ENCODE data around the gene TRPM3.

TRPM3 gene

GRCh38 chr9:70887826-70888225, 233.6 kb downstream of the TRPM3 start:
- DNase-seq (ENCODE audit: low read depth in 2 of 2) = no peak

- DNase-seq (ENCODE audit: low read depth in 2 of 2) = no peak
These were observed 237.2 kb downstream of the TRPM3 start for GRCh38 chr9:70883963-70884793.

- DNase-seq (ENCODE audit: low read depth in 2 of 2) = no peak
These were observed 238.4 kb downstream of the TRPM3 start for GRCh38 chr9:70883056-70883455.

GRCh38 chr9:70881333-70881732, 240.1 kb downstream of the TRPM3 start:
- no peak for DNase-seq (ENCODE audit: low read depth in 2 of 2)

GRCh38 chr9:70880535-70880934, 240.9 kb downstream of the TRPM3 start:
- DNase-seq (ENCODE audit: low read depth in 2 of 2) = no peak

GRCh38 chr9:70878576-70878975, 242.8 kb downstream of the TRPM3 start:
- DNase-seq (ENCODE audit: low read depth in 2 of 2) = no peak

- DNase-seq (ENCODE audit: low read depth in 2 of 2) = no peak
These were observed 247.0 kb downstream of the TRPM3 start for GRCh38 chr9:70874451-70874850.

GRCh38 chr9:70873506-70873905, 247.9 kb downstream of the TRPM3 start:
- no peak for DNase-seq (ENCODE audit: low read depth in 2 of 2)

- DNase-seq (ENCODE audit: low read depth in 2 of 2) = no peak
These were observed 252.5 kb downstream of the TRPM3 start for GRCh38 chr9:70868661-70869652.

GRCh38 chr9:70868041-70868440, 253.4 kb downstream of the TRPM3 start:
- DNase-seq (ENCODE audit: low read depth in 2 of 2) = no peak

GRCh38 chr9:70865471-70865870, 255.9 kb downstream of the TRPM3 start:
- no peak for DNase-seq (ENCODE audit: low read depth in 2 of 2)

- no peak for DNase-seq (ENCODE audit: low read depth in 2 of 2)
These were observed 259.6 kb downstream of the TRPM3 start for GRCh38 chr9:70861797-70862196.

GRCh38 chr9:70861376-70861775, 260.0 kb downstream of the TRPM3 start:
- no peak for DNase-seq (ENCODE audit: low read depth in 2 of 2)

GRCh38 chr9:70859694-70860093, 261.7 kb downstream of the TRPM3 start:
- DNase-seq (ENCODE audit: low read depth in 2 of 2) = no peak

GRCh38 chr9:70856411-70856810, 265.0 kb downstream of the TRPM3 start:
- DNase-seq (ENCODE audit: low read depth in 2 of 2) = no peak

GRCh38 chr9:70852711-70853240, 268.6 kb downstream of the TRPM3 start:
- DNase-seq (ENCODE audit: low read depth in 2 of 2) = no peak

GRCh38 chr9:70840266-70840665, 281.2 kb downstream of the TRPM3 start:
- DNase-seq (ENCODE audit: low read depth in 2 of 2) = no peak

GRCh38 chr9:70835323-70835722, 286.1 kb downstream of the TRPM3 start:
- DNase-seq (ENCODE audit: low read depth in 2 of 2) = no peak

GRCh38 chr9:70832492-70832891, 288.9 kb downstream of the TRPM3 start:
- no peak for DNase-seq (ENCODE audit: low read depth in 2 of 2)

GRCh38 chr9:70830618-70831017, 290.8 kb downstream of the TRPM3 start:
- DNase-seq (ENCODE audit: low read depth in 2 of 2) = no peak

- DNase-seq (ENCODE audit: low read depth in 2 of 2) = no peak
These were observed 291.7 kb downstream of the TRPM3 start for GRCh38 chr9:70829591-70830265.

GRCh38 chr9:70826562-70826961, 294.9 kb downstream of the TRPM3 start:
- DNase-seq (ENCODE audit: low read depth in 2 of 2) = no peak
